ENCODE results near the gene UGT1A4.

UGT1A4 gene

GRCh38 chr2:233705911-233706506 lies 12.5 kb upstream of the UGT1A4 start:
- TF ChIP-seq POLR2AphosphoS5 (IDR thresholded peaks at IDR 0.05; ENCODE audit: low read depth, low read length) (no peak), TAF1 (IDR thresholded peaks at IDR 0.05; ENCODE audit: borderline replicate concordance, insufficient read depth, low read length) (no peak), SIN3A (IDR thresholded peaks at IDR 0.05; ENCODE audit: borderline replicate concordance, insufficient read depth, low read length) (no peak), FOXP2 (optimal IDR thresholded peaks at IDR 0.05; ENCODE audit: borderline replicate concordance, extremely low read depth, extremely low read length, insufficient read depth) (no peak), REST (IDR thresholded peaks at IDR 0.05; ENCODE audit: insufficient read depth in 1 of 2, low read depth in 2 of 2, low read length in 2 of 2) (no peak)

GRCh38 chr2:233706720-233707119 lies 11.8 kb upstream of the UGT1A4 start:
- no peak for TF ChIP-seq TAF1 (IDR thresholded peaks at IDR 0.05; ENCODE audit: borderline replicate concordance, insufficient read depth, low read length)
- TF ChIP-seq REST (IDR thresholded peaks at IDR 0.05; ENCODE audit: insufficient read depth in 1 of 2, low read depth in 2 of 2, low read length in 2 of 2), result no peak
- TF ChIP-seq POLR2AphosphoS5 (IDR thresholded peaks at IDR 0.05; ENCODE audit: low read depth, low read length), result no peak
- no peak for TF ChIP-seq FOXP2 (optimal IDR thresholded peaks at IDR 0.05; ENCODE audit: borderline replicate concordance, extremely low read depth, extremely low read length, insufficient read depth)
- no peak for TF ChIP-seq SIN3A (IDR thresholded peaks at IDR 0.05; ENCODE audit: borderline replicate concordance, insufficient read depth, low read length)

GRCh38 chr2:233707940-233708644 lies 10.4 kb upstream of the UGT1A4 start:
- TF ChIP-seq SIN3A (IDR thresholded peaks at IDR 0.05; ENCODE audit: borderline replicate concordance, insufficient read depth, low read length) (no peak), FOXP2 (optimal IDR thresholded peaks at IDR 0.05; ENCODE audit: borderline replicate concordance, extremely low read depth, extremely low read length, insufficient read depth) (no peak), TAF1 (IDR thresholded peaks at IDR 0.05; ENCODE audit: borderline replicate concordance, insufficient read depth, low read length) (no peak), POLR2AphosphoS5 (IDR thresholded peaks at IDR 0.05; ENCODE audit: low read depth, low read length) (no peak), REST (IDR thresholded peaks at IDR 0.05; ENCODE audit: insufficient read depth in 1 of 2, low read depth in 2 of 2, low read length in 2 of 2) (no peak)

- TF ChIP-seq FOXP2 (optimal IDR thresholded peaks at IDR 0.05; ENCODE audit: borderline replicate concordance, extremely low read depth, extremely low read length, insufficient read depth), result no peak
These were observed 9.6 kb upstream of the UGT1A4 start for GRCh38 chr2:233708942-233709341.

GRCh38 chr2:233711312-233712008 lies 7.1 kb upstream of the UGT1A4 start:
- TF ChIP-seq TAF1 (IDR thresholded peaks at IDR 0.05; ENCODE audit: borderline replicate concordance, insufficient read depth, low read length) (no peak), FOXP2 (optimal IDR thresholded peaks at IDR 0.05; ENCODE audit: borderline replicate concordance, extremely low read depth, extremely low read length, insufficient read depth) (no peak), POLR2AphosphoS5 (IDR thresholded peaks at IDR 0.05; ENCODE audit: low read depth, low read length) (no peak), REST (IDR thresholded peaks at IDR 0.05; ENCODE audit: insufficient read depth in 1 of 2, low read depth in 2 of 2, low read length in 2 of 2) (no peak), SIN3A (IDR thresholded peaks at IDR 0.05; ENCODE audit: borderline replicate concordance, insufficient read depth, low read length) (no peak)

Data from PFSK-1 (cell line).